Adrenal gland (tissue), 5 donors: ENCODE measurements around the gene INF2.

ENCODE experiments used
- POLR2A ChIP-seq, 2 donors: fragments of 450-650 bp; IDR thresholded peaks; one replicate each; pipeline ENCODE4 v1.6.1; 2017; ENCODE audit warnings: antibody characterized with exemption in 2 of 2, mild to moderate bottlenecking in 2 of 2, moderate library complexity in 1 of 2
- TF ChIP-seq, protein P1 (sequence below), 6 experiments: fragments of 450-650 bp in 4 of 6; fragments of 200-600 bp in 2 of 6; sonication (generic) in 1 of 6; IDR thresholded peaks; 1 replicate in 5 of 6; 2 replicates in 1 of 6; pipeline versions ENCODE4 v1.5.1 to v1.8.0; 2016 to 2021; ENCODE audit warnings: antibody characterized with exemption in 6 of 6, mild to moderate bottlenecking in 2 of 6, moderate library complexity in 1 of 6
- donor health status: DM: no; HTN: no; CAD: no.

DNA sequence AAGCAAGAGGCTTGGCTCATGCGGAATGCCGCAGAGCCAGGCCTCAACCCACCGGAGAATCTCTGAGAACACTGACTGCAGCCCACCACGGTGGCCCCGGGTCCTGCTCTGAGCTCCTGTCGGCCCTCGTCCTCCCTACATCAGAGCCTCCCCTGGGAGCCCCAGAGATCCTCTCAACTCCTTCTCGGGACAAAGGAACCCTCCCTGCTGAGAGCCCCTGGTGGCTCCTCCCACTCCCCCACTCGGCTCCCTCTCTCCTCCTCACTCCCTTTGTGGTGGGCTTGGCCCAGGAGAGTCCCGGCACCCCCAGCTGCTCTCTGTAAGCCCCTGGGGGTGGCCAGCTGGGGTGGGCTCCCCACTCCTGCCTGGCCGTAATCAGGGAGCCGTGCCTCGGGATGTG is 11.1 kb upstream of the INF2 start:
- TF ChIP-seq, protein P1, sequence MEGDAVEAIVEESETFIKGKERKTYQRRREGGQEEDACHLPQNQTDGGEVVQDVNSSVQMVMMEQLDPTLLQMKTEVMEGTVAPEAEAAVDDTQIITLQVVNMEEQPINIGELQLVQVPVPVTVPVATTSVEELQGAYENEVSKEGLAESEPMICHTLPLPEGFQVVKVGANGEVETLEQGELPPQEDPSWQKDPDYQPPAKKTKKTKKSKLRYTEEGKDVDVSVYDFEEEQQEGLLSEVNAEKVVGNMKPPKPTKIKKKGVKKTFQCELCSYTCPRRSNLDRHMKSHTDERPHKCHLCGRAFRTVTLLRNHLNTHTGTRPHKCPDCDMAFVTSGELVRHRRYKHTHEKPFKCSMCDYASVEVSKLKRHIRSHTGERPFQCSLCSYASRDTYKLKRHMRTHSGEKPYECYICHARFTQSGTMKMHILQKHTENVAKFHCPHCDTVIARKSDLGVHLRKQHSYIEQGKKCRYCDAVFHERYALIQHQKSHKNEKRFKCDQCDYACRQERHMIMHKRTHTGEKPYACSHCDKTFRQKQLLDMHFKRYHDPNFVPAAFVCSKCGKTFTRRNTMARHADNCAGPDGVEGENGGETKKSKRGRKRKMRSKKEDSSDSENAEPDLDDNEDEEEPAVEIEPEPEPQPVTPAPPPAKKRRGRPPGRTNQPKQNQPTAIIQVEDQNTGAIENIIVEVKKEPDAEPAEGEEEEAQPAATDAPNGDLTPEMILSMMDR (IDR thresholded peaks at IDR 0.05): no peak
- no peak for TF ChIP-seq POLR2A (IDR thresholded peaks at IDR 0.05)
